A549 (cell line): Measurements from ENCODE around the gene VPS13D.

Experiments
- CEBPB ChIP-seq, 2 experiments: fragments of >200 bp in 1 of 2; sonication (Bioruptor Twin) in 1 of 2; formaldehyde crosslinking in 1 of 2; IDR thresholded peaks; 2 replicates each; pipeline ENCODE4 v1.6.1; 2012 to 2016
- CHD4 ChIP-seq: fragments of 200-600 bp; sonication (generic); IDR thresholded peaks from 2 replicates; pipeline ENCODE4 v1.6.1; 2016; ENCODE audit warnings: antibody characterized with exemption, mild to moderate bottlenecking, borderline replicate concordance
- EHMT2 ChIP-seq: fragments of 200-600 bp; sonication (generic); IDR thresholded peaks from 2 replicates; pipeline ENCODE4 v1.6.1; 2016; ENCODE audit warnings: antibody characterized with exemption, low read depth, mild to moderate bottlenecking, moderate library complexity
- EP300 ChIP-seq, 2 experiments: fragments of >200 bp; sonication (Bioruptor Twin); formaldehyde crosslinking; IDR thresholded peaks; 2 replicates in 1 of 2; 3 replicates in 1 of 2; pipeline ENCODE4 v1.6.1; 2016 to 2017
- POLR2A ChIP-seq: IDR thresholded peaks from 2 replicates; pipeline ENCODE4 v1.6.1; 2012; ENCODE audit warnings: mild to moderate bottlenecking, low read length
- RAD21 ChIP-seq, 2 experiments: fragments of >200 bp in 1 of 2; sonication (Bioruptor Twin) in 1 of 2; formaldehyde crosslinking in 1 of 2; IDR thresholded peaks in 1 of 2; conservative IDR thresholded peaks in 1 of 2; 2 replicates in 1 of 2; 3 replicates in 1 of 2; pipeline ENCODE4 v1.6.1; 2012 to 2018; ENCODE audit warnings: inconsistent platforms in 1 of 2
- REST ChIP-seq: fragments of 200-600 bp; sonication (generic); IDR thresholded peaks from 2 replicates; pipeline ENCODE4 v1.6.1; 2016; ENCODE audit warnings: antibody characterized with exemption, mild to moderate bottlenecking, moderate library complexity
- RFX5 ChIP-seq: fragments of 450-650 bp; IDR thresholded peaks from 2 replicates; pipeline ENCODE4 v1.7.1; 2014; ENCODE audit warnings: antibody characterized with exemption, mild to moderate bottlenecking, moderate library complexity
- TFCP2L1 ChIP-seq: fragments of 250-450 bp; sonication (Bioruptor Pico); IDR thresholded peaks from 2 replicates; pipeline ENCODE4 v1.5.0; 2021; ENCODE audit warnings: mild to moderate bottlenecking
- USF2 ChIP-seq: fragments of 450-650 bp; IDR thresholded peaks from 2 replicates; pipeline ENCODE4 v1.6.1; 2014; ENCODE audit warnings: antibody characterized with exemption
- ZSCAN20 ChIP-seq: fragments of 250-450 bp; sonication (Bioruptor Pico); IDR thresholded peaks from 2 replicates; pipeline ENCODE4 v1.8.0; 2022; ENCODE audit warnings: mild to moderate bottlenecking, moderate library complexity
- TF ChIP-seq, protein P1 (sequence below): fragments of >200 bp; sonication (Bioruptor Twin); formaldehyde crosslinking; IDR thresholded peaks from 3 replicates; pipeline ENCODE4 v1.5.1; 2016
- TF ChIP-seq, protein P2 (sequence below): IDR thresholded peaks from 2 replicates; pipeline ENCODE4 v1.6.1; 2012

DNA sequence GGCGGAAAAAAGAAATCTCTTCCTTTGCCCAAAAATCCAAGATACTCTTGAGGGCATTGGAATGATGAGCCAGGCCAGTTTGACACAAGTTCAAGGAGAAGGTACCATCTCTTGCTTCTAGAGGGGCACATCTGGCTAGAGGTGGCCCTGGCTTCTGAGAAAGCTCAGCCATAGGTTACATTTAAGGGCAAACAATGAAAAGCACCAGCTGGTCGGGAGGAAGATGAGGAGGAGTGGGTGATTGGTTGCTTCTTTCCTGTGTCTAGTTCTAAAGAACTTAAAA is 256.2 kb downstream of the VPS13D start:
- TF ChIP-seq, protein P1, sequence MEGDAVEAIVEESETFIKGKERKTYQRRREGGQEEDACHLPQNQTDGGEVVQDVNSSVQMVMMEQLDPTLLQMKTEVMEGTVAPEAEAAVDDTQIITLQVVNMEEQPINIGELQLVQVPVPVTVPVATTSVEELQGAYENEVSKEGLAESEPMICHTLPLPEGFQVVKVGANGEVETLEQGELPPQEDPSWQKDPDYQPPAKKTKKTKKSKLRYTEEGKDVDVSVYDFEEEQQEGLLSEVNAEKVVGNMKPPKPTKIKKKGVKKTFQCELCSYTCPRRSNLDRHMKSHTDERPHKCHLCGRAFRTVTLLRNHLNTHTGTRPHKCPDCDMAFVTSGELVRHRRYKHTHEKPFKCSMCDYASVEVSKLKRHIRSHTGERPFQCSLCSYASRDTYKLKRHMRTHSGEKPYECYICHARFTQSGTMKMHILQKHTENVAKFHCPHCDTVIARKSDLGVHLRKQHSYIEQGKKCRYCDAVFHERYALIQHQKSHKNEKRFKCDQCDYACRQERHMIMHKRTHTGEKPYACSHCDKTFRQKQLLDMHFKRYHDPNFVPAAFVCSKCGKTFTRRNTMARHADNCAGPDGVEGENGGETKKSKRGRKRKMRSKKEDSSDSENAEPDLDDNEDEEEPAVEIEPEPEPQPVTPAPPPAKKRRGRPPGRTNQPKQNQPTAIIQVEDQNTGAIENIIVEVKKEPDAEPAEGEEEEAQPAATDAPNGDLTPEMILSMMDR, result no peak
- no peak for TF ChIP-seq POLR2A
- TF ChIP-seq CHD4, result no peak
- no peak for TF ChIP-seq EHMT2
- no peak for TF ChIP-seq USF2
- TF ChIP-seq EP300 (IDR thresholded peaks at IDR 0.05), result no peak
- TF ChIP-seq ZSCAN20 (CRISPR knock-in tag), result no peak
- no peak for TF ChIP-seq RAD21 (conservative IDR thresholded peaks at IDR 0.05 in 1 of 2, IDR thresholded peaks at IDR 0.05 in 1 of 2)
- TF ChIP-seq RFX5, result no peak
- TF ChIP-seq REST, result no peak
- no peak for TF ChIP-seq CEBPB (IDR thresholded peaks at IDR 0.05)
- TF ChIP-seq, protein P2, sequence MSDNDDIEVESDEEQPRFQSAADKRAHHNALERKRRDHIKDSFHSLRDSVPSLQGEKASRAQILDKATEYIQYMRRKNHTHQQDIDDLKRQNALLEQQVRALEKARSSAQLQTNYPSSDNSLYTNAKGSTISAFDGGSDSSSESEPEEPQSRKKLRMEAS, result no peak
- no peak for TF ChIP-seq TFCP2L1 (CRISPR knock-in tag)
